ENCODE data around the gene KIF3C.
"Not testable (repeated sequence)": the region's sequence is repeated elsewhere in the genome, so short reads cannot be mapped to it uniquely, and the experiment has no call there.

The KIF3C gene

DNA sequence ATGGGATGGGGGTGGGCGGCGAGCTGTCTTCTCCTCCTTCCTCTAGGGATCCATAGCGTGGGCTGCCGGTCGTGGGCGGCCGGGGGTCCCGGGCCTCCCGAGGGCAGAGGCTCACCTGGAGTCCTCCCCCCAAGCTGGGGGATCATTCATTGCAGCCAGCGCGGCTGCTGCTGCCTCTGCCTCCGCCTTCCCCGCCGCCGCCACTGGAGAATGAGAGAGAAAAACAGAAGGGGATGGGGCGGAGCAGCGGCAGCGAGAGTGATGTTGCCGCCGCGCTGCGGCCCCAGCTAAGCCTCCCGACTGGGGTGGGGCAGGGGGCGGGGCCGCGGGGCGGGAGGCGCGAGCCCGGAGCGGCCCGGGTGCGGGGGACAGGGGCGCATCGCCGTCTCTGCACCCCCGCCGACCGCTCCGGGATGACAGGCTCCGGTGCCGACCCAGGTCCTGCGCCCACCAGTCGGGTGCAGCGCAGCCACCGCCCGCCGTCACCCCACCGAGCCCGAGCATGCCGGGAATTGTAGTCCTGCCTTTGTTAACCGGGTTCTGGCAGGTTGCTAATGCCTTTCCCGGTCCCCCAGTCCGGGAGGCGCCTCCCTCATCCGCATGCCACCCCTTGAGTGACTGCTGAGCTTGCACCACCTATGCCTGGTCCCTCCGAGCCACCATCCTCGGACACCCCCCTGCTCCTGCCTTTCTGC lies at the start of gene KIF3C:
Gene KIF3C, minus strand, starts transcription at position 225 of the 695 bp plus-strand sequence. CDS start 580 bp downstream, outside the sequence.
- peak; percentile 36 for DNase-seq

DNA sequence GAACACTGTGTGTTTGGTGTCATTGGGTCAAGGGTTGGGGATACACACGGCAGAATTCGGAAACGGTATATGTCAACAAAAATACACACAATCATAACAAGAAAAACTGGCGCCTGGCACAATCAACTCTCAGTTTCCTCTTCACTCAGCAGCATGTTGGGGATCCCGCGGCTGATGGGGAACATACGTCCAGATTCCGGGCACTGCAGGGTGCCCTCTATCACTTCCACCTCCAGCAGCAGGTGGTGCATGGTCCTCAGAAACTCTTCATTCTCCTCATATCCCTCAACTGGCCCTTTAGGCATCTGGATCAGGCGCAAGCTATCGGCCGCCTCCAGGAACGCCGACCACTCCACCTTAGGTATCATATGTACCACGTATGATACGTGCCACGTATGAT lies 45.8 kb upstream of the KIF3C start:
- DNase-seq, result not testable (repeated sequence)

DNA sequence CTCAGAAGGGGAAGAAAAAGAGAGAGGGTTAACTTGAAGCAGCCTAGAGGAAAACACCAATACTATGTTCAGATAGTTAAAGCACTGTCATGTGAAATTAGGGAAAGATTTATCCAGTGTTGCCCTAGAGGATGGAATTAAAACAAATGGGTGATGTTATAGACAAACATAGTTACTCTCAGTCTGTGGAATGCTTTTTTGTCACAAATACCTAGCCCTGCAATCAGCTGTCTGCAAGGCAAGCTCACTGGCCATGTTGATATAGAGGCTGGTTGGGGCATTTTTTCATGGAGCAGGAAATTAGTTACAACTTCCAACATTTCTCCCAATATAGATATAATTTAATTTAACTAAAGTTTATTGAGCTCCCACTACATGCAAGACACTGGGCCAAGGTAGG lies 43.2 kb upstream of the KIF3C start:
- DNase-seq, result no peak

DNA sequence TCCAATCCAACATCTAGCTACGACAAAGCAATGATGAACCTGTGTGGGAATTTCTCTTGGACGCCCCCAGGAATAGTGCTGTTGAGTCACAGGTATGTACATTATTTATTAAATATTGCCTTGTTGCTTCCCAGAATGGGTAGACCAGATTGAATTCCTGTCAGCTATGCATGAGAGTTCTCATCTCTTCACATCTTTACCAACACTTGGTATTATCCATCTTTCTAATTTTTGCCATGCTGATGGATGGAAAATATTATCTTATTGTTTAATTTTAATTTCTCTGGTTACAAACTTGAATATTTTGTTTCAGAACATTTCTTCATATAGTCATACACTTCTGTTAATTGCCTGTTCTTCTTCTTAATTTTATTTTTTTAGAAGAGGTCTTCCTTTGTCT lies 42.0 kb upstream of the KIF3C start:
- DNase-seq, result no peak

DNA sequence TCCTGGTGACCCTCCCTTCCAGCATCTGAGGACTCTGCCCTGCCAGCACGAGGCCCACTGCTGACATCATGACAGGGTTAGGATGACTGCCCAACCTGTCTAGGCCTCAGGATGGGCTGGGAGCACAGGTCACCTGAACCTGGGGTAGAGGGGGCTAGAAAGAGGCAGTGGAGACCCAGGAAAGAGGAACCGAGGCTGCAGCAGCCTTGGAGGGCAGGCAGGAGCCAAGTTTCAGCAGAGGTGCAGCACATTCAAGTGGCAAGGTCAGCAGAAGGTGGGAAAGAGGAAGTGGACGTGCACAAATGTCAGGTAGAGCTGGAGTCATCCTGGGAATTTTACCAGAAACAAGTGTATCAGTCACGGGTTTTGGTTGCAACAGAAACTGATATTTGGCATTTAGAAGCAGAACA lies 37.9 kb upstream of the KIF3C start:
- no peak for DNase-seq

DNA sequence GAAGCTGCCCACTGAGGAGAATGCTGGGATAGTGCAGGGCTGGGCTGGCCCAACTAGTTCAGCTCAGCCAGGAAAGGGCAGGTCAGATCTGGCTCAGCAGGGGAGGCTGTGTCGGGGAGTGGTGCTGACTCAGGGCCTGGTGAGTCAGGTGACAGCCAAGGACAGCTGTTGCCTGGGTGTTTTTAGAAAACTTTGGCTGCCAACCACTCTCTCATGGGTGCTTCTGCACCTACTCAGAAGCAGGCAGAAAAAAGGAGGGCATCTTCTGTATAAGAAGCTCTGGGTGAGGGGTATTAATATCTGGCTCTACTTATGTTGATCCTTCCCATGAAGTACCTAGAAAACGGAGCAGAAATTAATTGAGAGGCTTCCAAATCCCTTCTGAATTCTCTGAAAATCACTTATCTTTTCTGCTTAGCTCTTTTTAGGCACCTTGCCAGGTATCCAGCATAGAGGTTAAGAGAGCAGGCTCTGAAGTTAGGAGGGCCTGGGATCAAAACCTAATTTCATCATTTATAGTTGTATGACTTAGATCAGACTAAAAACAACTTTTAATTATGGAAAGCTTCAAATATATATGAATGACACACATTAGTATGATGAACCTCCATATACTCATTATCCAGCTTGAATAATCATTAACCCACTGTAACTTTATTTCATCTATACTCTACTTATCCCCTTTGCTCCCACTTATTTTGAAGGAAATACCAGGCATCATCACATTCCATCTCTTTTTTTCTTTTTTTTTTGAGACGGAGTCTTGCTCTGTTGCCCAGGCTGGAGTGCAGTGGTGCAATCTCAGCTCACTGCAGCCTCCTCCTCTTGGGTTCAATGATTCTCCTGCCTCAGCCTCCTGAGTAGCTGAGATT lies 36.1 kb upstream of the KIF3C start:
- DNase-seq, result no peak

DNA sequence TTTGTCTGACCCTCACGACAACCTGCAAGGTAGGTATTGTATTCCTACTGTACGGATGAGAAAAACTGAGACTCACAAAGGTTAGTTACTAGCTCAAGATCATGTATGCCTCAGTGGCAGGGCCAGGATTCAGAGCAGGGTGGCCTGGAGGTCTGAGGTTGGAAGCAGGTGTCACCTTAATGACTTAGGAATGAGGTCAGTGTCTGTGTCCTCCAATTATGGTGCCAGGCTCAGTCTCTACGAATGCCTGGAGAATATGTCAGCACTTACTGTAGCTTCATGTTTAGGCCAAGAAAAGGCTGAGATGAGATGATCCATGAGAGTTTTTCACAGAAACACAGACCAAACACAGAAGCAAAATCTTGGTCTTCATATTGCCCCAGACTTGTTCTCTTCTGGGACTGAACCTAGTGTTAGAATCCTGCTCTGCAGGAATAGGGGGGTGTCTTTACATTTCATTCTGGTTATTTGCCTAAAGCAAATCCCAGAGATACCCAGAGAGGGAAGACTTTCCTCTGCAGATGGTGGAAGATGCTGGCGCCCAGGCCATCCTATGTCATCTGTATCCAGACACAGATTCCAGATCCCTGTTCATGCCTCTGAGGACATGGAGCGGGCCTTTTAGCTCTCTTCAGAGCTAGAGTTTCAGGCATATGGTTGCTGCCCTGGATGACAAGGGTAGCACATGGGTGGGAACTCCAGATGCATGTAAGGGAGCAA lies 35.3 kb upstream of the KIF3C start:
- DNase-seq, result no peak

DNA sequence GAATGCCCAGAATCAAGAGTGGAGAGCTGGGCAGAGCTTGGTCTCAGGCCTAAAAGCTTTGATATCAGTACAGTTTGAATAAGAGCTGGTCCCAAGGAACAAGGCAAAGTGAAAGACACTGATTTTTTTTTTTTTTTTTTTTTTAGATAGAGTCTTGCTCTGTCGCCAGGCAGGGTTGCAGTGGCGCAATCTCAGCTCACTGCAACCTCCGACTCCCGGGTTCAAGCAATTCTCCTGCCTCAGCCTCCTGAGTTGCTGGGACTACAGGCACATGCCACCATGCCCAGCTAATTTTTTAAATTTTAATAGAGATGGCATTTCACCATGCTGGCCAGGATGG lies 34.4 kb upstream of the KIF3C start:
- not testable (repeated sequence) for DNase-seq

DNA sequence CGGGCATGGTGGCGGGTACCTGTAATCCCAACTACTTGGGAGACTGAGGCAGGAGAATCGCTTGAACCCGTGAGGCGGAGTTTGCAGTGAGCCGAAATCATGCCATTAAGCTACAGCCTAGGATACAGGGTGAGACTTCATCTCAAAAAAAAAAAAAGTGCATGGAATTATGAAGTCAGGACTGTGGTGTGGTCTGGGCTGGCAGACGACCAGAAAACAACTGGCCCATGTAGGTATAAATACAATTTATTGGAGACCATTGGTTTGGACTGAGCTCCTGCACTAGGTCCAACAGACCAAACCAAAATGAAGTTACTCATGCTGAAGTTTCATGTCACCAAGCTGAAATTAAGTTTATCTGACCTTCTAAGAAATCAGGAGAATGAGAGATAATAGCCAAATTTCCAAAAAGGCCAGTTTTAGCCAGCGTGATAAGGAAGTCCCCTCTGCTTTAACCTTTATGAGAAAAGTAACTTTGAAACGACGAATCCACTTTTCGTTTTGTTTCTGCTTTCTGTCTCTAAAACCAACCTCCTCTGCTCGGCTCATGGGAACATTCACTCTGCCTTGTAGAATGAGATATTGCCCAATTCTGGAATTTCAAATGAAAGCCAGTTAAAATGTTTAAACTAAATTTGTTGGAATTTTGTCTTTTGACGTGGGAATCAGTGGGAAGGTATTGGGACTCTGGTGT lies 33.9 kb upstream of the KIF3C start:
- no peak for DNase-seq

DNA sequence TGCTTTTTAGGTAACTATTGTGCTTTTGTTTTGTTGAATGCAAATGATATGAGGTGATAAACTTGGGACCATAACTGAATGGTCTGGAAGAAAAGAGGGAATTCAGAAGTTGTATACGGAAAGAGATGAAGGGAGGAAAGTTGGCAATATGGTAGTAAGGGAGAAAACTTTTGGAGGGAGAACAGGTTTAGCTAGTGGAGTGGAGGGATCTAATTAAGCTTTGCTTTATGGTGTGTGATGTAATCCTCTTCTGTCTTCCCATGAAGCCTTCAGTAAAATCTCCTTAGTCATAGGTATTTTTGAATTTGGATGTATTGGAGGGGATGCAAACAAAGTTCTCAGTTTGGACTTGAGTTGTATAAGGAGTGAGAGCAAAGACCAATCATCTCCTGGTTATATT lies 31.4 kb upstream of the KIF3C start:
- DNase-seq, result no peak

DNA sequence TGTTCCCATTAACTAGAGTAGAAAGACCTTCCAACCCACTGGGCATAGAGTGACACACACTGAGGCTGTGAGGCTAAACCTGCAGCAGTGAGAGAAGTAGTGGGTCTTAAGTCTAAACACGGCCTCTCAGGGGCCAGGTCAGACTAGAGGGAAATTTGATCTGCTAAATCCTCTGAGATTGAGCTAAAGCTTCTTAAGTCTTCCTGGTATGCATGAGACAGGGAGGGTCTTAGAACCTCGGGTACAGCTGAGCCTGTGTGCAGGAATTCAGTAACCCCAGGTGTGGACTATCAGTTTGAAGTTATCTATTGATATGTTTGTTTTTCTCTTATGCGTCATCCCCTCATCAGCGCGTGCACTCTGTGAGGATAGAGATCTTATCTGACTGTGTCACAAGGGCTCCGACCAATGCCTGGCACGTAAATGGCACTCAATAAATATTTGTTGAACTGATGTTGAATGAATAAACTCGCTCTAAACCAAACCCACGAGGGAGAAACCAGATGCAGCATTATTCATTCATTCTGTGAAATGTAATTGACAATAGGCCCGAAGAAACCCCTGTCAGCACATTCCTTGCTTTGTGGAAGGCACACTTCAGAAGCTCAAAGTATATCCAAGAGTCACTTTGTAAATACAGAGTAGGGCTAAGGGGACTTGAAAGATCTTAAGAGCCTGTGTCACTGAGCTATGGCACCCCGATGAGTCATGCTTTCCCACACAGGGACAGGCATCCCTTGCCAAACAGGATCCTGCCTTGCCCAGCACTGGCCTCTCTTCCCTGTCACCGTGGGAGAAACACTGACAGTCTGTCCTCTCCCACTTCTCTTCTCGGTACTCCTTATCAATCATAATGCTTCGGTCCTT lies 29.9 kb upstream of the KIF3C start:
- DNase-seq, result no peak

DNA sequence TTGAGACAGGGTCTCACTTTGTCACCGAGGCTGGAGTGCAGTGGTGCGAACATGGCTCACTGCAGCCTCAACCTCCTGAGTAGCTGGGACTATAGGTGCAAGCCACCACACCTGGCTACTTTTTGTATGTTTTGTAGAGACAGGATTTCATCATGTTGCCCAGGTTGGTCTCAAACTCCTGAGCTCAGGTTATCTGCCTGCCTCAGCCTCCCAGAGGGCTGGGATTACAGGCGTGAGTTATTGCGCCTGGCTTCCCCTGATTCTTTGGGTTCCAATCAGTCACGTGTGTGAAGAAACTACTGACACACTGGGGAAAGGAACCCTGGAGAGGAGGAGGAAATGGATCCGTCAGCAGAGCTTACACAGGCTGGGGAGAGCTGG lies 29.3 kb upstream of the KIF3C start:
- DNase-seq, result no peak

DNA sequence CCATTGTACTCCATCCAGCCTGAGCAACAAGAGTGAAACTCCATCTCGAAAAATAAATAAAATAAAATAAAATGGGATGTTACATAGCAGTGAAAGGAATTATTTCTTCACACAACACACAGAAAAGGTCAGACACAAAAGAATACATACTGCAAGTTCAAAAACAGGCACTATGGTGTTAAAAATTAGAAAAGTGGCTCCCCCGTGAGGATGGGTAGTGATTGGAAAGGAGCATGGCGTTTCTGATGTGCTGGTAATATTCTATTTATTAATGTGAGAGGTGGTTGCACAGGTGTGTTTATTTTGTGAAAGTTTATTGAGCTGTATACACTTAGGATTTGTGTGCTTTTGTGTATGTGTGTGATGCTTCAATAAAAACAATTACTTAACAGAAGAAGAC lies 28.6 kb upstream of the KIF3C start:
- DNase-seq, result no peak

DNA sequence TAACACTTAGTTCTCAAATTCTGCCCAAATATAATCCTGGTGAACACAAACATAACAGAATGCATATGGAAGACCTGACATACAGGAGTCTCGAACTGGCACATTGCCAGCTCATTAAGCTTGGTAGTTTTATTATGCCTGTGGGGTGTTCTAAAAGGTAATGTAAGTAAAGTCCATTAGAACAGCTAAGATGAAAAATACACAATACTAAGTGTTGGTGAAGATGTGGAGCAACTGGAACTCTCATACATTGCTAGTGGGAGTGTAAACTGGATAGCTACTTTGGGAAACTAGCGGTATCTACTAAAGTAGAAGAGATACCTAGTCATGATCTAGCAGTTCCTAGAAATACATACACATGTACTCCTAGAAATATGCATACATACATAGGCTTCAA lies 27.3 kb upstream of the KIF3C start:
- DNase-seq, result no peak

DNA sequence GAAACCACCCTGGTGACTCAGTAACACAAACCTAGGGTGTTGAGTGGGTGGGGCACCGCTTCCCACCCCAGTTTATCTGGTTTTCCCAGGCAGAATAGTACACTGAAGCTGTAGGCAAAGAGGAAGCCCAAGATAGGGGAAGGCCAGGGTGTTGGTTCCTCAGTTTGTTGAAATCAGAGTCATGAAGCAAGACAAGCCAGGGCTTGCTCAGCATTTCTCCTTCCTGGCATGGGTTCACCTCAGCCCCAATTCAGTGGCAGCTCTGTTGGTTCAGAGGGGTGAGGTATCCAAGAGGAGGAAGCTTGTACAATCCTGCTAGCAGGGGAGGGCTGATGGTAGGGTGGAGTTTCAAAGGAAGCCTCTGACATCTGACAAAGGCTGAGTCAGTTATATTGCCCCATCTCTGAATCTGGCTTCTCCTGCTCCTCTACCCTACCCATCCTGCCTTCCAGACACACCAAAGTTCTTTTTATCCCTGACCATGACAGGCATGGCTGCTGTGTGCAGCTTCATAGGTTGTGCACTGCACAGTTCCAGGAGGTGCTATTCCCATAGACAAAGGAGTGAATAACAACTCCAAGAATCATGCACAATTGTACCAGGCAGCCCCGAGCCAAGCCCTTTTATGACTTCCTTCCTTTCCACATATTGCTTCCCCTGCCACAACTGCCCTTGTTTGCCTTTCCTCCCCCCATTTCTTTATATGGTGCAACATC lies 26.7 kb upstream of the KIF3C start:
- DNase-seq, result no peak

DNA sequence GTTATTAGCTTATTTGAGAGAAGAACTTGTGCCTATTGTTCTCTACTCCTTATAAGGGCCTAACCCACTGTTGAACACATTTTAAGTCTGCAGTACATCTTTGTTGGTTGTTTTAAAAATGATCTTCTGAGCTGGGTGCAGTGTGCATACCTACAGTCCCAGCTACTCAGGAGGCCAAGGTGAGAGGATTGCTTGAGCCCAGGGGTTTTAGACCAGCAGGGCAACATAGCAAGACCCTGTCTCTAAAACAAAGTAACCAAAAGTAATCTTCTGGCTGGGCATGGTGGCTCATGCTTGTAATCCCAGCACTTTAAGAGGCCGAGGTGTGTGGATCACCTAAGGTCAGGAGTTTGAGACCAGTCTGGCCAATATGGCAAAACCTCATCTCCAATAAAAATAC lies 25.8 kb upstream of the KIF3C start:
- no peak for DNase-seq

DNA sequence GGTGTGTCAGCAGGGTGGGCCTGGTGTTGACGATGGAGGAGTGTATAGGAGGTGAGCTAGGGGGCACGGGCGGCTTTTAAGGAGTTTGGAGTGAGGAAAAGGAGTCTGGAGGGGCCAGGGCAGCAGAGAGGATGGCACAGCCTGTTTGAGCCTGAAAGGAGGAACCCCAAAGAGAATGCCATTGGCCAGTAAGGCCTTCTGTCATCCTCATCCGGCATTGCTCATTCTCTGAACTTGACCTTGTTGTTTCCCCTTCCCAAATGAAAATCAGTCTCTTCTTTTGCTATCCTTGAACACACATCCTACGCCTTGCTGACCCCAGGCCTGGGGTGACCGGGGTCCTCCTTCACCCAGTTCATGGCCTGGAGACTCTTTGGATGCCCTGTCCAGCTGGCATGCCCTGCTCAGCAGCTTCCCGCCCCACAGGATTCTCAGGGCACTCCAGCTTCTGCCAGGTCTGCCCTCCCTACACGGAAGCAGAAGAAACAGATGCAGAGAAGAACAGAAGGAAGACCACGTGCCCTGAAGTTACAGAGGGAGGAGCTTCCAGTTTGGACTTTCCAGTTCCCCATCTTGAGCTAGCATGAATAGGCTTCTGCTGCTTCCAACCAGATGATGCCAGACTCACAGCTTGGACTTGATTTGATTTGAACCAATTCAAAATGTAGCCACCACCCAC lies 20.5 kb upstream of the KIF3C start:
- no peak for DNase-seq

DNA sequence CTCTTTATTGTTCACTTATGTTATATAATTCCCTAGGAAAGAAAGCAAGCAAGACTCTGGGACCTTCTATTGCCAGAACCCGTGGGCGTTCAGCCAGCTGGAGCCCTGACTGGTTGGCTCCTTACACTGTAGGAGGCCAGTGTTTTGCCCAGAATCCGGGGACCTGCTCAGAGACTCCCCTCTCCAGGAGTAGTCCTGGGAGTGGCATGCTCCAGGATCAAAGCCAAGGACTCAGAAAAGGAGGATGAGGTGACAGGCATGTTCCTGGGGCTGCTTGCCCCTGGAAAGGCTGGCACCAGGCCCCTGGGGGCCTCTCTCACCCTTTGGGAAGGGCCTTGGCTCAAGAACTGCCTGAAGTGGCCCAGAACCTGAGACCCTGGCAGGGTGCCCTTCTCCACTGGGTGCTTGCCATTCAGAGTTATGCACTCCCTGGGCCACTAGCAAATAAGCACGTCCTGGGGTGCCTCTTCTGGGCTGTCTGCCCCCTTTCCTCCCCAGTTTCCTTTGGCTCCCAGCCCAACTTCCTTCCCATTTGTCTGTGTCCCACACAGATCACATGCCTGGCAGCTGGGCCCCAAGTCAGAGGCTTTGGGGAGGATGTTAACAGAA lies 19.6 kb upstream of the KIF3C start:
- DNase-seq, result peak; percentile 71

DNA sequence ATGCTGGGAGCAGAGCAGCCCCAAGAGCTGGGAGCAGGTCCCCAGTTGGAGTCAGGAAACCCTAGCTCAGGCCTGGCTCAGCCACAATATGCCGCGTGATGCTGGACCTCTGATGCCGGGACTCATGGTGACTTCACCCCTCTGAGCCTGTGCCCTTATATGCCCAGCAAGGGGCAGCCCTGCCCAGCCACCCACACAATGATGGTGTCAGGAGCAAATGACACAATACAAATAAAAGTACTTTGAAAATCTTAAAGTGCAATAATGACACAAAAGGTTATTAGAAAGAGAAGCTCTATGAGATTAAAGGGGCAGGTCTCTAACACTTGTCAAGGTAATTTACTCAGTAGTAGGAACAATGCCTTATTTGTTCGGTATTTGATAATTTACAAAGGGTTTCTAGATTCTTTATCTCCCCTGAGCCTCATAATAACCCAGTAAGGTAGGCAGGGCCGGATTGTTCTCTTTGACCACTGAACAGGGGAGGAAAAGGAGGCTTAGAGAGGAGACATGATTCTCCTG lies 18.3 kb upstream of the KIF3C start:
- no peak for DNase-seq

DNA sequence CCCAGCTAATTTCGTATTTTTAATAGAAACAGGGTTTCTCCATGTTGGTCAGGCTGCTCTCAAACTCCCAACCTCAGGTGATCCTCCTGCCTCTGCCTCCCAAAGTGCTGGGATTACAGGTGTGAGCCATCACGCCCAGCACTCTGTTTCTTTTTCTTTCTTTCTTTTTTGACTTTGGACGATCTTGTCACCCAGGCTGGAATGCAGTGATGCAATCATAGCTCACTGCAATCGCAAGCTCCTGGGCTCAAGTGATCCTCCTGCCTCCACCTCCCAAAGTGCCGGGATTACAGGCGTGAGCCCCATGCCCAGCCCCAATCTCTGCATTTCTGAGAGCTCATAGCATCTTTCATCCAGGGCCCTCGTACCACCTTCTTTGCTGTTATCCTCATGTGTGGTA lies 17.1 kb upstream of the KIF3C start:
- not testable (repeated sequence) for DNase-seq

Data from NCI-H2081 treated with DMSO at 0.1 percent for 48 hours (cell line).